ENCODE data around the gene UBE3C.

DNA sequence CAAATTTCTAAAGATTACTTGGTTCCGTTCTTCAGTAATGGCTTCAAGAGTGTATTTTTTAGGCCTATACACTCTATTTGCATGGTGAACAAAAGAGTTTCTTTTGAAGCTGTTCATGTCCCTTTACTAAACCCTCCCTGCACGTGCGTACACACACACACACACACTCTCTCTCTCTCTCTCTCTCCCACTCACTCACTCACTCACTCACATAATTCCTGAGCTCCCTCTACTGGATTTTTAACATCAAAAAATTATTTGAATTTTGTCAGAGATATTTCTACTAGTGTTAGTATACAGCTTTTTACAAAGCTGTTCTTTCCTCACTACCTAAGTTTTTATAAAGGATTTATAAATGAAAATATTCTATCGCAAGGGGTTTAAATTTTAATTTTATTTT, 85.9 kb downstream of the UBE3C start:
- TF ChIP-seq CTCF (IDR thresholded peaks at IDR 0.05) (no peak), POLR2A (IDR thresholded peaks at IDR 0.05) (no peak), POLR2AphosphoS5 (IDR thresholded peaks at IDR 0.05) (no peak)
